Endothelial cell (in vitro differentiated cells): Measurements from ENCODE around the gene GHR. TPM values are rescaled to one million over a fixed set of nuclear protein-coding genes. Genes with fewer than 3 reads are reported as not detected.

Source experiments
- DNase-seq: peaks from one replicate; pipeline ENCODE4 v3.0.0; 2021; ENCODE audit warnings: low spot score
- H3K27ac Mint-ChIP-seq: one replicate; pipeline ENCODE4 v1.8.0; 2021; ENCODE audit warnings: mixed read lengths, inconsistent platforms; ENCODE audit not compliant: unreplicated experiment
- H3K27me3 Mint-ChIP-seq: one replicate; pipeline ENCODE4 v1.8.0; 2021; ENCODE audit warnings: mild to moderate bottlenecking, moderate library complexity, mixed read lengths, inconsistent platforms; ENCODE audit not compliant: unreplicated experiment
- H3K36me3 Mint-ChIP-seq: one replicate; pipeline ENCODE4 v1.8.0; 2021; ENCODE audit warnings: mild to moderate bottlenecking, low read depth, mixed read lengths, inconsistent platforms; ENCODE audit not compliant: unreplicated experiment
- H3K4me1 Mint-ChIP-seq: one replicate; pipeline ENCODE4 v1.8.0; 2021; ENCODE audit warnings: mild to moderate bottlenecking, mixed read lengths, inconsistent platforms; ENCODE audit not compliant: unreplicated experiment
- H3K4me3 Mint-ChIP-seq: one replicate; pipeline ENCODE4 v1.8.0; 2021; ENCODE audit warnings: mild to moderate bottlenecking, mixed read lengths, inconsistent platforms; ENCODE audit not compliant: unreplicated experiment
- H3K9me3 Mint-ChIP-seq: one replicate; pipeline ENCODE4 v1.8.0; 2021; ENCODE audit warnings: mixed read lengths, inconsistent platforms; ENCODE audit not compliant: unreplicated experiment
- CTCF ChIP-seq: fragments of 200-600 bp; sonication (generic); IDR thresholded peaks from one replicate; pipeline ENCODE4 v1.5.0; 2021; ENCODE audit warnings: antibody characterized with exemption; ENCODE audit not compliant: unreplicated experiment
- total RNA-seq: library from RNA; stranded (reverse); fragmentation: NEBNext Ultra II Directional; extraction: Animal tissue kit (Norgen Biotek cat#: 25700); gene quantifications from one replicate; pipeline ENCODE4 v1.2.1, GENCODE V29; 2021; ENCODE audit not compliant: unreplicated experiment

GHR gene
- total RNA-seq, 1 donor from 2014 or later = 0.67 TPM

DNA sequence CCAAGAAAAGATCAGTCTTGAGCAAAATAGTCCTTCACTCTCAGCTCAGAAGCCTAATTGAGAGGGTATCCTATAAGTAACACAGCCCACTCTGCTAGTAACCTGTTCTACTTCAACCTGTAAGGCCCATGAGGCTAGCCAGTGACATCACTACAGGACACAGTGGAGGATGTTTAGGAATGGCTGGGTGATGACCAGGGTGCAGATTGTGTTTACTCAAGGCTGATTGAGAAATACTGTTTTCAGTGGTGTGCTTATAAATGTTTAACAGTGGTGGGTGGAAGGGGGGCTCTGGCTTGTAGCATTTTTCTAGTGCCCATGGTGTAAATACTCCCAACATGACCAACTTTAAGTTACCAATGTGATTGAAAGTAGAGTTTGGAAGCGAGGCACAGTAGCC, 173.6 kb downstream of the GHR start:
- Mint-ChIP-seq H3K27ac (no peak overlapping the region), H3K27me3 (no peaks in the 10 kb centered on the region), H3K4me3 (no peak overlapping the region), H3K4me1 (no peaks in the 10 kb centered on the region), H3K36me3 (no peaks in the 10 kb centered on the region), H3K9me3 (no peaks in the 10 kb centered on the region)
- TF ChIP-seq CTCF = no peak
- DNase-seq = no peak

- no peaks in the 10 kb centered on the region for H3K27me3 Mint-ChIP-seq
- no peak for DNase-seq
- TF ChIP-seq CTCF = no peak
- H3K27ac Mint-ChIP-seq = no peak overlapping the region
- H3K9me3 Mint-ChIP-seq = no peaks in the 10 kb centered on the region
- H3K4me3 Mint-ChIP-seq = no peak overlapping the region
- no peaks in the 10 kb centered on the region for H3K4me1 Mint-ChIP-seq
- H3K36me3 Mint-ChIP-seq = no peaks in the 10 kb centered on the region
Measured at GRCh38 chr5:42597318-42597937, 174.2 kb downstream of the GHR start.

DNA sequence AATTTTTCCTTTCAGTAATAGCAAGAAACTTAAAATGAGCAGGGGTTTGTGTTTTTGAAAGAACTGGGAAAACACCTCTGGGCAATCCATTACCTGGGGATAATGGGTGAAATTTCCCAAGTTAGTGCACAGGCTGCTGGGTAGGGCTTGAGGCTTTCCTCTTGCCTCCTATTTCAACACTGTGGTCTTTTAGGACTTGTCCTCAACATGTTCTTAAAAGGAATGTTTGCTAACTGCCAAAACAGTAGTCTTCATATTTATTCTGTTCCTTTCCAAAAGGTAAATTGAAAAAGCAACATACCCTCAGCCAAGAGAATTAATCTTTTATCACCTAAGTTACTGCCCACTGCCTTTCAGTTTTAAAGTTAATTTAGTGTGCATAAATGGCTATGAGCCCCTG, 175.1 kb downstream of the GHR start:
- no peak overlapping the region for H3K4me3 Mint-ChIP-seq
- no peaks in the 10 kb centered on the region for H3K27me3 Mint-ChIP-seq

GRCh38 chr5:42599106-42599505, 175.9 kb downstream of the GHR start:
- DNase-seq = no peak
- no peaks in the 10 kb centered on the region for H3K36me3 Mint-ChIP-seq
- no peak overlapping the region for H3K27ac Mint-ChIP-seq
- TF ChIP-seq CTCF = no peak
- peaks cover 6% of the 10 kb centered on the region for H3K4me1 Mint-ChIP-seq
- no peaks in the 10 kb centered on the region for H3K27me3 Mint-ChIP-seq
- no peaks in the 10 kb centered on the region for H3K9me3 Mint-ChIP-seq
- no peak overlapping the region for H3K4me3 Mint-ChIP-seq

More for the DNA sequence above, 175.1 kb downstream of the GHR start:
- Mint-ChIP-seq H3K4me1 (peaks cover 3% of the 10 kb centered on the region), H3K36me3 (no peaks in the 10 kb centered on the region), H3K27ac (no peak overlapping the region), H3K9me3 (no peaks in the 10 kb centered on the region)
- no peak for TF ChIP-seq CTCF
- no peak for DNase-seq

- Mint-ChIP-seq H3K27me3 (no peaks in the 10 kb centered on the region), H3K27ac (no peak overlapping the region), H3K4me1 (peaks cover 6% of the 10 kb centered on the region), H3K36me3 (no peaks in the 10 kb centered on the region), H3K9me3 (no peaks in the 10 kb centered on the region), H3K4me3 (no peak overlapping the region)
- DNase-seq = no peak
- no peak for TF ChIP-seq CTCF
Measured at GRCh38 chr5:42600441-42600840, 177.2 kb downstream of the GHR start.
